ENCODE measurements around the gene CNP. TPM values are rescaled to one million over a fixed set of nuclear protein-coding genes. Genes with fewer than 3 reads are reported as not detected.

The CNP gene
- total RNA-seq, 2 donors from 2014 or later: 44.7 to 49.4 TPM

DNA sequence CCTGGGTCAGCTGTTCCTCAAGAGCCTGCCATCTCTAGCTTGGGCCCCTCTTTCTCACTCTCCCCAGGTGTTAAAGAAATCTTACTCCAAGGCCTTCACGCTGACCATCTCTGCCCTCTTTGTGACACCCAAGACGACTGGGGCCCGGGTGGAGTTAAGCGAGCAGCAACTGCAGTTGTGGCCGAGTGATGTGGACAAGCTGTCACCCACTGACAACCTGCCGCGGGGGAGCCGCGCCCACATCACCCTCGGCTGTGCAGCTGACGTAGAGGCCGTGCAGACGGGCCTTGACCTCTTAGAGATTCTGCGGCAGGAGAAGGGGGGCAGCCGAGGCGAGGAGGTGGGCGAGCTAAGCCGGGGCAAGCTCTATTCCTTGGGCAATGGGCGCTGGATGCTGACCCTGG lies 6.8 kb downstream of the CNP start:
- no peak overlapping the region for H3K4me3 ChIP-seq
- H3K36me3 ChIP-seq: peaks cover 14% of the 10 kb centered on the region
- intact Hi-C loops (cut with DNase I): no loop called here
- no peaks in the 10 kb centered on the region for H3K4me1 ChIP-seq
- H3K27me3 ChIP-seq: no peaks in the 10 kb centered on the region
- no peak for DNase-seq
- no peak overlapping the region for H3K27ac ChIP-seq
- TF ChIP-seq, protein P1, sequence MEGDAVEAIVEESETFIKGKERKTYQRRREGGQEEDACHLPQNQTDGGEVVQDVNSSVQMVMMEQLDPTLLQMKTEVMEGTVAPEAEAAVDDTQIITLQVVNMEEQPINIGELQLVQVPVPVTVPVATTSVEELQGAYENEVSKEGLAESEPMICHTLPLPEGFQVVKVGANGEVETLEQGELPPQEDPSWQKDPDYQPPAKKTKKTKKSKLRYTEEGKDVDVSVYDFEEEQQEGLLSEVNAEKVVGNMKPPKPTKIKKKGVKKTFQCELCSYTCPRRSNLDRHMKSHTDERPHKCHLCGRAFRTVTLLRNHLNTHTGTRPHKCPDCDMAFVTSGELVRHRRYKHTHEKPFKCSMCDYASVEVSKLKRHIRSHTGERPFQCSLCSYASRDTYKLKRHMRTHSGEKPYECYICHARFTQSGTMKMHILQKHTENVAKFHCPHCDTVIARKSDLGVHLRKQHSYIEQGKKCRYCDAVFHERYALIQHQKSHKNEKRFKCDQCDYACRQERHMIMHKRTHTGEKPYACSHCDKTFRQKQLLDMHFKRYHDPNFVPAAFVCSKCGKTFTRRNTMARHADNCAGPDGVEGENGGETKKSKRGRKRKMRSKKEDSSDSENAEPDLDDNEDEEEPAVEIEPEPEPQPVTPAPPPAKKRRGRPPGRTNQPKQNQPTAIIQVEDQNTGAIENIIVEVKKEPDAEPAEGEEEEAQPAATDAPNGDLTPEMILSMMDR (IDR thresholded peaks at IDR 0.05): no peak
- H3K9me3 ChIP-seq: no peaks in the 10 kb centered on the region
- H3K9ac ChIP-seq (ENCODE audit: low read depth in 2 of 2, low read length in 2 of 2): no peak overlapping the region

- Histone ChIP-seq H3K9ac (ENCODE audit: low read depth in 2 of 2, low read length in 2 of 2) (no peak overlapping the region), H3K4me1 (no peaks in the 10 kb centered on the region), H3K27me3 (no peaks in the 10 kb centered on the region), H3K4me3 (no peak overlapping the region), H3K27ac (no peak overlapping the region), H3K36me3 (peaks cover 14% of the 10 kb centered on the region), H3K9me3 (no peaks in the 10 kb centered on the region)
- TF ChIP-seq, protein P1 (IDR thresholded peaks at IDR 0.05): no peak
- DNase-seq: no peak
- intact Hi-C loops (cut with DNase I): no loop called here
Observed at GRCh38 chr17:41974031-41974430, 7.4 kb downstream of the CNP start.

DNA sequence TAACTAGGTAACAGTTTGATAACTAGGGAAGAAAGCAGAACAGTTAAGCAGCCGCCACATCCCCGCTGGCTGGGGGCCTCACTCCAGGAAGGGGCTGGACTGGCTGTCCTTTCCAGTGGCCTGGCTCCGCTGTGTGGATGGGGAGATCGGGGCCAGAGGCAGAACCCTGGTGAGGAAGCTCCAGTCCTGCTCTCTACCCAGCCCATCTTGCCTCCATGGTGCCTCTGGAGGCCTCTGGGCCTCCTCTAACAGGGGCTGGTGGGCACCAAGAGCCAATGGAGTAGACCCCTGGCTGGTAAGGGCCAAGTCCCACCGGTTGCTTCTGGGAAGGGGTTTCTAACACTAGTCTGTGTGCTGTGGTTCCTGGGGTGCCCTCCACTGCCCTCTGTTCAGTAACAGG lies 8.1 kb downstream of the CNP start:
- H3K4me3 ChIP-seq: no peak overlapping the region
- no peaks in the 10 kb centered on the region for H3K4me1 ChIP-seq
- TF ChIP-seq, protein P1 (IDR thresholded peaks at IDR 0.05): no peak
- H3K9me3 ChIP-seq: no peaks in the 10 kb centered on the region
- DNase-seq: no peak
- intact Hi-C loops (cut with DNase I): no loop called here
- no peak overlapping the region for H3K27ac ChIP-seq
- H3K9ac ChIP-seq (ENCODE audit: low read depth in 2 of 2, low read length in 2 of 2): no peak overlapping the region
- H3K36me3 ChIP-seq: peaks cover 14% of the 10 kb centered on the region
- H3K27me3 ChIP-seq: no peaks in the 10 kb centered on the region

DNA sequence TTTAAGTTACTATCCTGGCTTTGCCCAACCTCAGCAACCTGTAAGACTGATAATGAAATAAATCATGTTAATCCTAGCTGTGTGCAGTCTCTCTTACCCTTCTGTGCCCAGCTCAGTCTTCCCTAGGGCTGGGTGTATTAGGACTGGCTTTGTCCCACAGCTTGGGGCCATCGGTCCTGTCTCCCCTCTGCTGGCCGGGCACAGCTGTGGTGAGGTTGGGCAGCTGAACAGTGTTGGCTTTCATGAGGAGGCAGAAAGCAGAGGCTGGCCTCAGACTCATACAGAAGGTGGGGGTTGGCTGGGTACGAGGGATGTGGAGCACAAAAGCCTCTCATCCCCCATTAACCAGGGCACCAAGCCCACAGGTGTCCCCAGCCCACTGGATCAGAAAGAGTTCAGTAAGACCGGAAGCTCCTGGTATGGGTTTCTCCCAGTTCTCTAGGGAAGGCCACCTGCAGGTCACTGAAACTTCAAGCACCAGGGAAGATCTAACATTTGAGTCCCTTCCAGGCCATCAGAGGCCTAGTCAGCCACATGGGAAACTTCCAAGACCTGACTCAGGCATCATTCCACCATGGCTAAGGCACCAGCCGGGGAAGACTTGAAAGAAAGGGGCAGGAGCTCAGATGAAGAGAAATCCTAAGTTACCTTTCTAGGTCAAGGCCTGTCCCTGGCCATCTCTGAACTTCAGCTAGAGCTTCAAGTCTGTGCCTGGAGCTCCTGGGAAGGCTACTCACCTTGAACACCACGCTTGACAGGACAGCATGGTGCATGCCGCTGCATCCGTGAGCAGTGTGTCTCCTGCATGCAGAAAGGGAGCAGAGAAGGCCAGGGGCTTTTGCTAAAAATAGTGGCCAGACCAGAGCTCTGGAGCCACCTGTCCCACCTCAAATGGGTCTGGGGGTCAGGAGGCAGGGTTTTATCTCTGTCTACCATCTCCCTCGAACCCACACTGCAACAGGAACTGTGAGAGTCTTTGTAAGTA lies 8.8 kb downstream of the CNP start:
- H3K4me1 ChIP-seq: no peaks in the 10 kb centered on the region
- DNase-seq: no peak
- H3K27me3 ChIP-seq: no peaks in the 10 kb centered on the region
- no peak overlapping the region for H3K4me3 ChIP-seq
- H3K27ac ChIP-seq: no peak overlapping the region
- peaks cover 14% of the 10 kb centered on the region for H3K36me3 ChIP-seq
- H3K9me3 ChIP-seq: no peaks in the 10 kb centered on the region
- H3K9ac ChIP-seq (ENCODE audit: low read depth in 2 of 2, low read length in 2 of 2): peak overlapping the region in 1 of 2 donors; percentile 5
- intact Hi-C loops (cut with DNase I): no loop called here
- TF ChIP-seq, protein P1 (IDR thresholded peaks at IDR 0.05): no peak

DNA sequence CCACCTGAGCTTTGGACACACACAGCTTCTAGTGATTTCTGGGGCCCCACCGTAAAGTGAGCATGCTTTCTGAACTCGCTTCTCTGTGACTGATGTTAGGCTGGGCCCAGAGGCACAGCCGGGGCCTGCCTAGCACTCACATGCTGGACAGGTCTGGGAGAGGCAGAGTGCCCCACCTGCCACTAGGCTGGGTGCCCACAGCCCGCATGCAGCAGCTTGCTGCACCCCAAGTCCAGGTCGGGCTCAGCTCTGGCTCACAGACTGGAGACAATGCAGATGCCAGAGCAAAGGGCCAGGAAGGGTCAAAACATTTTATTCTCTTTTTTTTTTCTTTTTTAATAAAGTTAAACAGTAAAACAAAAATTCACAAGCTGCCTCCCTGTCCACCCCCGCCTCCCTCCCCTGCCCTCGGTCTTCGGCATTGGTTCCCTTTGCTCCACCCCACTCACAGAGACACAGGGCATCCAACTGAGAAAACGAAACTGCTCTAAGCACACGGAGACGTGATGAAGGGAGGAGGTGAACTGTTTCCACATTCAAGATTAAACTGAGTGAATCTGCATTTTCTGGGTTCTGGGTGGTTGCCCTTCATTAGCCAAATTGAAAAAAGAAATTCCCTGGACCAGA lies 9.7 kb downstream of the CNP start:
- H3K9me3 ChIP-seq: no peaks in the 10 kb centered on the region
- H3K27ac ChIP-seq: no peak overlapping the region
- intact Hi-C loops (cut with DNase I): no loop called here
- TF ChIP-seq, protein P1 (IDR thresholded peaks at IDR 0.05): no peak
- no peaks in the 10 kb centered on the region for H3K27me3 ChIP-seq
- H3K9ac ChIP-seq (ENCODE audit: low read depth in 2 of 2, low read length in 2 of 2): peak overlapping the region in 1 of 2 donors; percentile 5
- no peak for DNase-seq
- no peaks in the 10 kb centered on the region for H3K4me1 ChIP-seq
- H3K4me3 ChIP-seq: no peak overlapping the region
- H3K36me3 ChIP-seq: peaks cover 14% of the 10 kb centered on the region
